Measurements from ENCODE around the gene LBHD1. TPM values are rescaled to one million over a fixed set of nuclear protein-coding genes. Genes with fewer than 3 reads are reported as not detected.

LBHD1 gene
- total RNA-seq (2021) (7.1 and 7.8 TPM in 2 replicates), Bru-seq, nascent RNA (percentile 62 among the genes with signal in this experiment), BruChase-seq, experiment 1, labeled RNA remaining after a 2-hour chase (percentile 66 among the genes with signal in this experiment), BruChase-seq, experiment 2, labeled RNA remaining after a 6-hour chase (percentile 63 among the genes with signal in this experiment)
- long read RNA-seq, partial matches to known transcripts = 4 of 12 reads
- long read RNA-seq, other reads (novel, unspliced or antisense) = 2 of 12 reads

DNA sequence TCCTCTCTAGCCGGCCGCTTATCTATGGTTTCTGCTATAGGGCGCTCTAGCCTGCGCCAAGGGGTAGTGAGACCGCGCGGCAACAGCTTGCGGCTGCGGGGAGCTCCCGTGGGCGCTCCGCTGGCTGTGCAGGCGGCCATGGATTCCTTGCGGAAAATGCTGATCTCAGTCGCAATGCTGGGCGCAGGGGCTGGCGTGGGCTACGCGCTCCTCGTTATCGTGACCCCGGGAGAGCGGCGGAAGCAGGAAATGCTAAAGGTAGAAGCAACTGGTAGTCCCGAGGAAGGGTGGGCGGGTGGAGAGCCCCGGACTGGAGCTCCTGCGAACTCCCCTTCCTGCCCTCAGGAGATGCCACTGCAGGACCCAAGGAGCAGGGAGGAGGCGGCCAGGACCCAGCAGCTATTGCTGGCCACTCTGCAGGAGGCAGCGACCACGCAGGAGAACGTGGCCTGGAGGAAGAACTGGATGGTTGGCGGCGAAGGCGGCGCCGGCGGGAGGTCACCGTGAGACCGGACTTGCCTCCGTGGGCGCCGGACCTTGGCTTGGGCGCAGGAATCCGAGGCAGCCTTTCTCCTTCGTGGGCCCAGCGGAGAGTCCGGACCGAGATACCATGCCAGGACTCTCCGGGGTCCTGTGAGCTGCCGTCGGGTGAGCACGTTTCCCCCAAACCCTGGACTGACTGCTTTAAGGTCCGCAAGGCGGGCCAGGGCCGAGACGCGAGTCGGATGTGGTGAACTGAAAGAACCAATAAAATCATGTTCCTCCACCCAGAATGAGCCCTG lies at the start of gene LBHD1, which contains the start of gene UQCC3:
TSS of gene LBHD1 (minus strand) at position 660 of the 782 bp plus-strand sequence. CDS start 2,236 bp downstream, outside the sequence.
TSS of gene UQCC3 (plus strand) at position 66 of the 782 bp plus-strand sequence. CDS start at position 139, 73 bp downstream.
- H3K27me3 ChIP-seq (replicated peaks; ENCODE audit: insufficient read depth, low read depth, low read length, poor library complexity) = no peaks in the 10 kb centered on the region
- peak within 1 kb of the TSS; percentile 85 for H3K4me3 ChIP-seq (ENCODE audit: low read depth, low read length, poor library complexity, severe bottlenecking)
- POLR2A ChIA-PET (ENCODE audit: low non-redundant PET) = interaction anchor here (0.6 to 1.0 kb wide), 5 partner anchors 9 to 202 kb away, joined by 3 to 8 read pairs (median 5); no protein-coding TSS in a partner anchor
- H3K27ac ChIP-seq (ENCODE audit: low read depth, low read length, poor library complexity, severe bottlenecking) = peak within 1 kb of the TSS; percentile 90
- DNase-seq (ENCODE audit: low spot score) = peak; percentile 96
- peaks cover 43% of the 10 kb centered on the region for H3K36me3 ChIP-seq (ENCODE audit: insufficient read depth, low read length, poor library complexity, severe bottlenecking)
- no peak for TF ChIP-seq EZH2 (IDR thresholded peaks at IDR 0.05; ENCODE audit: borderline replicate concordance, low read depth, low read length, poor library complexity, severe bottlenecking)
- TF ChIP-seq, protein P1, sequence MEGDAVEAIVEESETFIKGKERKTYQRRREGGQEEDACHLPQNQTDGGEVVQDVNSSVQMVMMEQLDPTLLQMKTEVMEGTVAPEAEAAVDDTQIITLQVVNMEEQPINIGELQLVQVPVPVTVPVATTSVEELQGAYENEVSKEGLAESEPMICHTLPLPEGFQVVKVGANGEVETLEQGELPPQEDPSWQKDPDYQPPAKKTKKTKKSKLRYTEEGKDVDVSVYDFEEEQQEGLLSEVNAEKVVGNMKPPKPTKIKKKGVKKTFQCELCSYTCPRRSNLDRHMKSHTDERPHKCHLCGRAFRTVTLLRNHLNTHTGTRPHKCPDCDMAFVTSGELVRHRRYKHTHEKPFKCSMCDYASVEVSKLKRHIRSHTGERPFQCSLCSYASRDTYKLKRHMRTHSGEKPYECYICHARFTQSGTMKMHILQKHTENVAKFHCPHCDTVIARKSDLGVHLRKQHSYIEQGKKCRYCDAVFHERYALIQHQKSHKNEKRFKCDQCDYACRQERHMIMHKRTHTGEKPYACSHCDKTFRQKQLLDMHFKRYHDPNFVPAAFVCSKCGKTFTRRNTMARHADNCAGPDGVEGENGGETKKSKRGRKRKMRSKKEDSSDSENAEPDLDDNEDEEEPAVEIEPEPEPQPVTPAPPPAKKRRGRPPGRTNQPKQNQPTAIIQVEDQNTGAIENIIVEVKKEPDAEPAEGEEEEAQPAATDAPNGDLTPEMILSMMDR (conservative IDR thresholded peaks at IDR 0.05; ENCODE audit: low read depth, low read length) = no peak
- CTCF ChIA-PET = interaction anchor here (0.6 kb wide), 1 partner anchor 115 kb away, joined by 3 read pairs; no protein-coding TSS in a partner anchor
- H3K4me1 ChIP-seq (ENCODE audit: insufficient read depth, low read length, poor library complexity, severe bottlenecking) = peaks cover 25% of the 10 kb centered on the region
- no peaks in the 10 kb centered on the region for H3K9me3 ChIP-seq (ENCODE audit: low read depth, low read length, poor library complexity, severe bottlenecking)
- intact Hi-C loops (cut with micrococcal nuclease; ENCODE audit: unreplicated experiment) = no loop called here
- TSS peak; percentile 15 for BruUV-seq (replicated peaks)

DNA sequence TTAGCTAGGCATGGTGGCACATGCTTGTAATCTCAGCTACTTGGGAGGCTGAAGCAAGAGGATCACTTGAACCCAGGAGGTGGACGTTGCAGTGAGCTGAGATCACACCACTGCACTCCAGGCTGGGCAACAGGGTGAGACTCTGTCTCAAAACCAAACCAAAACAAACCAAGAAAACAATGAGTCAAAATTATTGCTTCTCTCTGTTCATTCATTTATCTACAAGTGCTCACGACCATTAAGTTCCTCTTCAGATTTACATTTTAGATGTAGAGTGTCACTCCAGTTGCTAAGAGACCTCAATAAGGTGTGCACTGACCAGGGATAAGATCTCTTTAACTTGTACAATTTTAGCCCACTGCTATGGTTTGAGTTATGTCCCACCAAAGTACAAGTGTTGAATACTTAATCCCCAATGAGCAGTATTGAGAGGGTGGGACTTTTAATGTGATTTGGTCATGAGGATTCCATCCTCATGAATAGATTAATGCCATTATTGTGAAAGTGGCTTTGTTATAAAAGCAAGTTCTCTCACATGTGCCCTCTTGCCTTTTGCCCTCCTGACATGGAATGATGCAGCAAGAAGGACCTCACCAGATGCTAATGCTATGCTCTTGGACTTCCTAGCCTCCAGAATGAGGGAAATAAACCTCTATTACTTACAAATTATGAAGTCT lies 47.4 kb upstream of the LBHD1 start:
- ChIA-PET POLR2A (ENCODE audit: low non-redundant PET) (interaction anchor here (0.7 kb wide), 1 partner anchor 8 kb away, joined by 3 read pairs; the partner anchor contains the start of gene HNRNPUL2), CTCF (no interaction called here)
- intact Hi-C loops (cut with micrococcal nuclease; ENCODE audit: unreplicated experiment) = no loop called here
- peak; percentile 57 for DNase-seq (ENCODE audit: low spot score)
- TF ChIP-seq EZH2 (IDR thresholded peaks at IDR 0.05; ENCODE audit: borderline replicate concordance, low read depth, low read length, poor library complexity, severe bottlenecking) = no peak
- TF ChIP-seq, protein P1 (conservative IDR thresholded peaks at IDR 0.05; ENCODE audit: low read depth, low read length) = no peak
- no TSS peak for BruUV-seq (replicated peaks)
- no peaks in the 10 kb centered on the region for H3K27me3 ChIP-seq (replicated peaks; ENCODE audit: insufficient read depth, low read depth, low read length, poor library complexity)
- no peak overlapping the region for H3K27ac ChIP-seq (ENCODE audit: low read depth, low read length, poor library complexity, severe bottlenecking)
- peaks cover 97% of the 10 kb centered on the region for H3K36me3 ChIP-seq (ENCODE audit: insufficient read depth, low read length, poor library complexity, severe bottlenecking)
- no peaks in the 10 kb centered on the region for H3K9me3 ChIP-seq (ENCODE audit: low read depth, low read length, poor library complexity, severe bottlenecking)
- H3K4me1 ChIP-seq (ENCODE audit: insufficient read depth, low read length, poor library complexity, severe bottlenecking) = peaks cover 4% of the 10 kb centered on the region
- no peak overlapping the region for H3K4me3 ChIP-seq (ENCODE audit: low read depth, low read length, poor library complexity, severe bottlenecking)

DNA sequence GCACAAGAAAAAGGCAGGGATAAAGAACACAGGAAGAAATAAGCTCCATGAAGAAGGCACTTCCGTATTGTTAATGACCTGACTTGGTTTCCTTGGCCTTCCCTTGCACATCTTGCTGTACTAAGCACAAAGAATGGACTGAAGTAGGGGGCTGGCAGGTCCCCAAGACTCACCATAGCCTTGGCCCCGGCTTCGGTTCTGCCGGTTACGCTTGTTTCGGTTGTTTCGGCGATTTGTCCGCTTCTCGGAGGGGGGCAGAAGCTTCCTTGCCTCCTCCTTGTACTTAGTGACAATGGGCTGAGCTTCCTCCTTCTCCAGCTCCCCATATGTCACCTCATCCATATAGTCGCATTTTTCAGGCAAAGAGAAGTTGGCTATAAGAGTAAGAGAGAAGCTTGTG lies 44.7 kb upstream of the LBHD1 start:
- H3K4me3 ChIP-seq (ENCODE audit: low read depth, low read length, poor library complexity, severe bottlenecking) = no peak overlapping the region
- no peaks in the 10 kb centered on the region for H3K9me3 ChIP-seq (ENCODE audit: low read depth, low read length, poor library complexity, severe bottlenecking)
- BruUV-seq (replicated peaks) = no TSS peak
- peaks cover 96% of the 10 kb centered on the region for H3K36me3 ChIP-seq (ENCODE audit: insufficient read depth, low read length, poor library complexity, severe bottlenecking)
- peaks cover 4% of the 10 kb centered on the region for H3K4me1 ChIP-seq (ENCODE audit: insufficient read depth, low read length, poor library complexity, severe bottlenecking)
- ChIA-PET CTCF (no interaction called here), POLR2A (ENCODE audit: low non-redundant PET) (interaction anchor here (0.6 to 0.7 kb wide), 2 partner anchors 44 to 139 kb away, joined by 6 to 8 read pairs; no protein-coding TSS in a partner anchor)
- peak overlapping the region; percentile 2 for H3K27ac ChIP-seq (ENCODE audit: low read depth, low read length, poor library complexity, severe bottlenecking)
- TF ChIP-seq, protein P1 (conservative IDR thresholded peaks at IDR 0.05; ENCODE audit: low read depth, low read length) = no peak
- no peak for TF ChIP-seq EZH2 (IDR thresholded peaks at IDR 0.05; ENCODE audit: borderline replicate concordance, low read depth, low read length, poor library complexity, severe bottlenecking)
- intact Hi-C loops (cut with micrococcal nuclease; ENCODE audit: unreplicated experiment) = no loop called here
- DNase-seq (ENCODE audit: low spot score) = no peak
- H3K27me3 ChIP-seq (replicated peaks; ENCODE audit: insufficient read depth, low read depth, low read length, poor library complexity) = no peaks in the 10 kb centered on the region
